Stimulated activated CD4-positive, alpha-beta T cell treated with anti-CD3 and anti-CD28 coated beads, Interleukin-15, amount 100 ng/mL, for 24 hours (primary cell): ENCODE data around the gene CORIN.
"Not testable (repeated sequence)": the region's sequence is repeated elsewhere in the genome, so short reads cannot be mapped to it uniquely, and the experiment has no call there.

Experiments
- DNase-seq: peaks from one replicate; pipeline ENCODE4 v3.0.0-alpha.2; 2020

The CORIN gene

GRCh38 chr4:47553329-47554125 is 284.3 kb downstream of the CORIN start:
- DNase-seq, result no peak

- DNase-seq, result no peak
Measured at GRCh38 chr4:47551682-47552081, 286.2 kb downstream of the CORIN start.

- no peak for DNase-seq
Measured at GRCh38 chr4:47550899-47551548, 286.8 kb downstream of the CORIN start.

- not testable (repeated sequence) for DNase-seq
Measured at GRCh38 chr4:47550357-47550756, 287.5 kb downstream of the CORIN start.
